ENCODE data around the gene SP6. TPM values are rescaled to one million over a fixed set of nuclear protein-coding genes. Genes with fewer than 3 reads are reported as not detected.

SP6 gene
- total RNA-seq, 1 experiment from 2014 or later = 10.8 TPM

- CTCF ChIA-PET = no interaction called here
- no peak for DNase-seq (ENCODE audit: low read depth, low spot score)
These were observed 46.6 kb upstream of the SP6 start for GRCh38 chr17:47897561-47897960.

More at GRCh38 chr17:47897561-47897960, 46.6 kb upstream of the SP6 start:
- Histone ChIP-seq H3K79me2 (ENCODE audit: insufficient read depth, low read length) (peaks cover 19% of the 10 kb centered on the region), H3K4me3 (replicated peaks in 1 of 2; ENCODE audit: low read depth in 1 of 2, low read length in 2 of 2) (peak overlapping the region; percentile 84 to 87), H3K9me2 (ENCODE audit: insufficient read depth) (no peaks in the 10 kb centered on the region), H3K36me3 (ENCODE audit: control insufficient read depth in 1 of 2, insufficient read depth in 2 of 2, low read length in 2 of 2) (peaks cover 0 to 7% of the 10 kb centered on the region in 2 experiments; a peak in 1 of 4 replicates), H3K27ac (ENCODE audit: low read depth, low read length) (peak overlapping the region; percentile 78; the same call in 1 of the 2 replicates), H4K20me1 (ENCODE audit: insufficient read depth) (no peaks in the 10 kb centered on the region), H3K4me2 (ENCODE audit: low read length) (peak overlapping the region; percentile 84), H3K4me1 (ENCODE audit: control insufficient read depth in 1 of 2, insufficient read depth in 2 of 2, low read length in 2 of 2) (peaks cover 4 to 28% of the 10 kb centered on the region in 2 experiments; a peak in 3 of 4 replicates), H3K9me3 (ENCODE audit: control insufficient read depth in 1 of 2, insufficient read depth in 1 of 2, low read depth in 1 of 2, low read length in 2 of 2) (no peaks in the 10 kb centered on the region), H3K27me3 (ENCODE audit: insufficient read depth, low read length) (no peaks in the 10 kb centered on the region), H2AFZ (ENCODE audit: low read depth, low read length, poor library complexity, severe bottlenecking) (no peak overlapping the region), H3K9ac (ENCODE audit: low read length) (peak overlapping the region; percentile 88)
- intact Hi-C loops (cut with micrococcal nuclease) = loop anchor here (2.0 to 10.0 kb wide), 2 partner anchors 43 to 243 kb away; partner anchors contain the start of gene PNPO
- no peak for ATAC-seq
- BruUV-seq (replicated peaks) = no TSS peak
- RAD21 ChIA-PET (ENCODE audit: low non-redundant PET in 1 of 2, low total read pairs in 2 of 2, uncharacterized antibody in 2 of 2, unreplicated experiment in 2 of 2) = no interaction called here
- POLR2A ChIA-PET = no interaction called here
- TF ChIP-seq MAX (IDR thresholded peaks at IDR 0.05) (no peak), YY1 (IDR thresholded peaks at IDR 0.05; ENCODE audit: extremely low read depth, insufficient replicate concordance, low read depth, low read length) (no peak), CTCF (IDR thresholded peaks at IDR 0.05 in 2 of 3, conservative IDR thresholded peaks at IDR 0.05 in 1 of 3; ENCODE audit: borderline replicate concordance in 1 of 3, insufficient read depth in 1 of 3, low read depth in 2 of 3, low read length in 2 of 3) (no peak), SRF (IDR thresholded peaks at IDR 0.05; ENCODE audit: low read depth) (no peak), POLR2AphosphoS5 (IDR thresholded peaks at IDR 0.05; ENCODE audit: low read depth, low read length) (no peak), EZH2 (IDR thresholded peaks at IDR 0.05) (no peak), ZBTB33 (IDR thresholded peaks at IDR 0.05; ENCODE audit: extremely low read depth, insufficient replicate concordance, low read length) (no peak), POLR2A (IDR thresholded peaks at IDR 0.05; ENCODE audit: borderline replicate concordance, extremely low read depth, insufficient read depth, insufficient read length) (no peak)

Measured in HCT116 (cell line).